H9 (cell line): ENCODE measurements around the gene SPOCD1. TPM values are rescaled to one million over a fixed set of nuclear protein-coding genes. Genes with fewer than 3 reads are reported as not detected.

Experiments used
- DNase-seq: peaks from one replicate; pipeline ENCODE4 v3.0.0-alpha.2; 2017
- H2AFZ ChIP-seq: one replicate; pipeline ENCODE4 v1.6.1; 2013; ENCODE audit warnings: mild to moderate bottlenecking, low read length, control low read depth, moderate library complexity
- H2AK5ac ChIP-seq: 2 replicates; pipeline ENCODE4 v1.6.1; 2013; ENCODE audit warnings: low read length, control low read depth, mixed read lengths; ENCODE audit not compliant: insufficient read length
- H2BK120ac ChIP-seq: one replicate; pipeline ENCODE4 v1.6.1; 2013; ENCODE audit warnings: low read depth, mild to moderate bottlenecking, low read length, control low read depth, inconsistent platforms; ENCODE audit not compliant: poor library complexity, severe bottlenecking
- H2BK12ac ChIP-seq: 2 replicates; pipeline ENCODE4 v1.6.1; 2013; ENCODE audit warnings: low read length, control low read depth, mixed read lengths, low read depth; ENCODE audit not compliant: insufficient read length
- H2BK15ac ChIP-seq: 2 replicates; pipeline ENCODE4 v1.6.1; 2013; ENCODE audit warnings: low read depth, low read length, control low read depth
- H2BK20ac ChIP-seq: one replicate; pipeline ENCODE4 v1.6.1; 2013; ENCODE audit warnings: low read depth, mild to moderate bottlenecking, low read length, control low read depth, inconsistent platforms; ENCODE audit not compliant: poor library complexity, severe bottlenecking
- H2BK5ac ChIP-seq: 2 replicates; pipeline ENCODE4 v1.6.1; 2013; ENCODE audit warnings: low read length, control low read depth, mixed read lengths; ENCODE audit not compliant: insufficient read length
- H3K14ac ChIP-seq: 2 replicates; pipeline ENCODE4 v1.6.1; 2013; ENCODE audit warnings: low read length, control low read depth; ENCODE audit not compliant: insufficient read depth
- H3K18ac ChIP-seq: 2 replicates; pipeline ENCODE4 v1.6.1; 2013; ENCODE audit warnings: low read depth, mild to moderate bottlenecking, mixed read lengths, low read length, control low read depth; ENCODE audit not compliant: insufficient read length
- H3K23ac ChIP-seq: 2 replicates; pipeline ENCODE4 v1.6.1; 2013; ENCODE audit warnings: low read length, control low read depth, mixed read lengths, low read depth; ENCODE audit not compliant: insufficient read length
- H3K23me2 ChIP-seq: 2 replicates; pipeline ENCODE4 v1.6.1; 2013; ENCODE audit warnings: low read depth, mild to moderate bottlenecking, mixed read lengths, low read length, control low read depth; ENCODE audit not compliant: insufficient read length, poor library complexity, severe bottlenecking
- H3K27ac ChIP-seq: 2 replicates; pipeline ENCODE4 v1.5.1; 2013; ENCODE audit warnings: low read length, control low read depth, mixed read lengths, low read depth; ENCODE audit not compliant: insufficient read length
- H3K27me3 ChIP-seq: 2 replicates; pipeline ENCODE4 v1.6.1; 2013; ENCODE audit warnings: low read length, control low read depth, inconsistent platforms; ENCODE audit not compliant: insufficient read depth
- H3K4ac ChIP-seq: 2 replicates; pipeline ENCODE4 v1.6.1; 2013; ENCODE audit warnings: low read depth, mild to moderate bottlenecking, control low read depth, inconsistent platforms, low read length, moderate library complexity
- H3K4me1 ChIP-seq: 2 replicates; pipeline ENCODE4 v1.6.1; 2013; ENCODE audit warnings: low read length, control low read depth, inconsistent platforms; ENCODE audit not compliant: insufficient read depth
- H3K4me2 ChIP-seq: 2 replicates; pipeline ENCODE4 v1.6.1; 2013; ENCODE audit warnings: low read length, control low read depth, mixed read lengths; ENCODE audit not compliant: insufficient read length, insufficient read depth
- H3K56ac ChIP-seq: 2 replicates; pipeline ENCODE4 v1.6.1; 2013; ENCODE audit warnings: low read depth, mild to moderate bottlenecking, mixed read lengths, low read length, control low read depth; ENCODE audit not compliant: insufficient read length
- H3K79me1 ChIP-seq: 2 replicates; pipeline ENCODE4 v1.6.1; 2013; ENCODE audit warnings: low read depth, mild to moderate bottlenecking, moderate library complexity, low read length, control low read depth, inconsistent platforms; ENCODE audit not compliant: insufficient read depth, poor library complexity, severe bottlenecking
- H3K79me2 ChIP-seq: 2 replicates; pipeline ENCODE4 v1.6.1; 2013; ENCODE audit warnings: low read length, control low read depth, inconsistent platforms; ENCODE audit not compliant: insufficient read depth
- H3K9ac ChIP-seq: 2 replicates; pipeline ENCODE4 v1.6.1; 2013; ENCODE audit warnings: low read length, control low read depth, mixed read lengths; ENCODE audit not compliant: insufficient read length; ENCODE audit errors: extremely low read depth
- H3K9me3 ChIP-seq: one replicate; pipeline ENCODE4 v1.6.1; 2013; ENCODE audit warnings: low read depth, low read length, inconsistent platforms; ENCODE audit not compliant: control insufficient read depth
- H3T11ph ChIP-seq: one replicate; pipeline ENCODE4 v1.6.1; 2013; ENCODE audit warnings: mild to moderate bottlenecking, low read length, control low read depth, inconsistent platforms
- H4K20me1 ChIP-seq: one replicate; pipeline ENCODE4 v1.6.1; 2013; ENCODE audit not compliant: control insufficient read depth, insufficient read length, insufficient read depth
- H4K5ac ChIP-seq: 2 replicates; pipeline ENCODE4 v1.6.1; 2013; ENCODE audit warnings: low read depth, mild to moderate bottlenecking, mixed read lengths, low read length, control low read depth; ENCODE audit not compliant: insufficient read length
- H4K8ac ChIP-seq: replicated peaks from 2 replicates; pipeline ENCODE4 v1.6.1; 2013; ENCODE audit warnings: low read length, control low read depth, mixed read lengths, low read depth; ENCODE audit not compliant: insufficient read length
- H4K91ac ChIP-seq: 2 replicates; pipeline ENCODE4 v1.6.1; 2013; ENCODE audit warnings: low read depth, mild to moderate bottlenecking, moderate library complexity, mixed read lengths, low read length, control low read depth; ENCODE audit not compliant: insufficient read length
- H3K27ac Mint-ChIP-seq, 3 experiments: 2 replicates in 2 of 3; 3 replicates in 1 of 3; pipeline ENCODE4 v1.8.0; 2020 to 2021; ENCODE audit warnings: mixed read lengths in 3 of 3, mild to moderate bottlenecking in 1 of 3, moderate library complexity in 1 of 3
- H3K27me3 Mint-ChIP-seq: 2 replicates; pipeline ENCODE4 v1.8.0; 2021; ENCODE audit warnings: low read depth, mild to moderate bottlenecking, moderate library complexity, mixed read lengths
- H3K36me3 Mint-ChIP-seq, 3 experiments: 2 replicates in 2 of 3; 3 replicates in 1 of 3; pipeline ENCODE4 v1.8.0; 2020 to 2021; ENCODE audit warnings: low read depth in 3 of 3, mixed read lengths in 3 of 3; ENCODE audit not compliant: insufficient read depth in 1 of 3
- H3K4me1 Mint-ChIP-seq, 2 experiments: 2 replicates each; pipeline ENCODE4 v1.8.0; 2020; ENCODE audit warnings: mixed read lengths in 2 of 2
- H3K4me3 Mint-ChIP-seq, 2 experiments: 2 replicates in 1 of 2; 3 replicates in 1 of 2; pipeline ENCODE4 v1.8.0; 2020 to 2021; ENCODE audit warnings: mild to moderate bottlenecking in 2 of 2, mixed read lengths in 2 of 2, moderate library complexity in 1 of 2
- H3K9me3 Mint-ChIP-seq, 2 experiments: 2 replicates in 1 of 2; 3 replicates in 1 of 2; pipeline ENCODE4 v1.8.0; 2020; ENCODE audit warnings: mild to moderate bottlenecking in 2 of 2, mixed read lengths in 2 of 2, moderate library complexity in 1 of 2
- CTCF ChIP-seq: fragments of 200-600 bp; sonication (generic); conservative IDR thresholded peaks from 3 replicates; pipeline ENCODE4 v1.8.0; 2021; ENCODE audit warnings: antibody characterized with exemption, mild to moderate bottlenecking
- WGBS: extraction: QIAGEN DNeasy Blood & Tissue Kit; methylation state at CpG from one replicate; pipeline ENCODE4 v1.1.7; 2013; ENCODE audit warnings: missing lambda C conversion rate, low lambda C conversion rate, mixed read lengths; ENCODE audit not compliant: insufficient read length; ENCODE audit errors: extremely low coverage; 5-methylcytosine and 5-hydroxymethylcytosine counted together
- total RNA-seq: library from RNA; stranded (reverse); gene quantifications from 2 replicates; pipeline ENCODE4 v1.2.1, GENCODE V29; 2021

SPOCD1 gene
- total RNA-seq, 1 experiment from 2014 or later, result 1.5 TPM

- Mint-ChIP-seq H3K27ac (no peak overlapping the region), H3K4me3 (no peak overlapping the region), H3K9me3 (no peaks in the 10 kb centered on the region), H3K36me3 (no peaks in the 10 kb centered on the region; a peak in 1 of 7 replicates), H3K4me1 (0 out of 4 replicates have a peak, but pooled peaks cover 0 to 2% of the 10 kb centered on the region in 2 experiments), H3K27me3 (no peaks in the 10 kb centered on the region)
- Histone ChIP-seq H3K18ac (no peak overlapping the region), H2BK120ac (no peak overlapping the region), H4K91ac (no peak overlapping the region), H3K27ac (no peak overlapping the region), H2AFZ (no peak overlapping the region), H4K5ac (no peak overlapping the region), H3K4me1 (no peaks in the 10 kb centered on the region), H3K79me1 (no peaks in the 10 kb centered on the region), H3K23ac (no peak overlapping the region), H3K23me2 (no peaks in the 10 kb centered on the region), H4K8ac (no peak overlapping the region), H3T11ph (no peak overlapping the region), H2BK12ac (no peak overlapping the region), H3K4me2 (no peak overlapping the region), H2BK20ac (no peak overlapping the region), H3K9me3 (no peaks in the 10 kb centered on the region), H2BK15ac (no peak overlapping the region), H3K79me2 (no peaks in the 10 kb centered on the region), H2AK5ac (no peak overlapping the region), H3K14ac (no peak overlapping the region; the same call in 1 of the 2 replicates), H3K9ac (no peak overlapping the region), H3K56ac (no peak overlapping the region), H2BK5ac (no peak overlapping the region), H3K27me3 (no peaks in the 10 kb centered on the region), H4K20me1 (no peaks in the 10 kb centered on the region), H3K4ac (no peak overlapping the region)
- DNase-seq, result no peak
- WGBS, result no CpG with 5 or more reads among the region's 11 CpGs
- no peak for TF ChIP-seq CTCF
These were observed 32.6 kb upstream of the SPOCD1 start for GRCh38 chr1:31848381-31848897.
